IPS-15b (cell line): ENCODE data around the gene PLOD3.
A peak's percentile ranks its signal among the peaks of the same experiment; 100 is the strongest.

Experiments
- H3K27me3 ChIP-seq: one replicate; pipeline ENCODE4 v1.6.1; 2013; ENCODE audit warnings: low read length; ENCODE audit not compliant: control insufficient read depth, insufficient read depth
- H3K36me3 ChIP-seq: one replicate; pipeline ENCODE4 v1.6.1; 2013; ENCODE audit warnings: low read length; ENCODE audit not compliant: control insufficient read depth, insufficient read depth
- H3K4me1 ChIP-seq: one replicate; pipeline ENCODE4 v1.6.1; 2013; ENCODE audit warnings: mild to moderate bottlenecking, low read length; ENCODE audit not compliant: control insufficient read depth, insufficient read depth
- H3K4me3 ChIP-seq: one replicate; pipeline ENCODE4 v1.5.1; 2013; ENCODE audit warnings: low read depth, low read length
- H3K9ac ChIP-seq: one replicate; pipeline ENCODE4 v1.6.1; 2013; ENCODE audit warnings: low read depth, mild to moderate bottlenecking, low read length
- H3K9me3 ChIP-seq: one replicate; pipeline ENCODE4 v1.6.1; 2013; ENCODE audit warnings: mild to moderate bottlenecking, low read length; ENCODE audit not compliant: control insufficient read depth, insufficient read depth

Gene PLOD3

DNA sequence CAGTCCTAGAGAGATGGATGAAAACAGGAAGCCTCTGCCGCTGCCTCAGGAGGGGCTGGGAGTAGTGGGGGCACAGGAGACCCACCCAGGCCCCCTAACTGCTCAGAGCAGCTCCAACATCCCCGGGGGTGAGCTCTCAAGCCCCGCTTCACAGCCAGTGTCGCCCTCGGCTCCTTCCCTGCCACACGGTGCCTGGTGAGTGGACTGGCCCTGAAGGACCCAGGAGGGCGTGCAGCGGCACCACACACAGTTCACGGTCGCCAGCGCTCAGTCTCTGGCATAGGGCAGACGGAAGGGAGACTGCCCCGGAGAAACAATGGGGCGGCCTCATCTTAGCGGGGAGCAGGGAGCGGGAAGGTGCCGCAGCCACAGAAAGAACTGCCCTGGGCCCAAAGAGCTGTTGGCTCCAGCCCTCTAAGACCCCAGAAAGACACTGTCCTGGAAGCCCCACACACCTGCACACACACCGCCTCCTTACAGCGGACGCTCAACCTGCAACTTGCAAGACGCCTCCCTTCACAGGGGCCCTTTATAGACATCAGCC, 19.0 kb upstream of the PLOD3 start:
- Histone ChIP-seq H3K4me3 (no peak overlapping the region), H3K4me1 (peaks cover 11% of the 10 kb centered on the region), H3K27me3 (no peaks in the 10 kb centered on the region), H3K36me3 (peaks cover 10% of the 10 kb centered on the region), H3K9me3 (no peaks in the 10 kb centered on the region), H3K9ac (no peak overlapping the region)

- Histone ChIP-seq H3K9me3 (no peaks in the 10 kb centered on the region), H3K4me3 (no peak overlapping the region), H3K4me1 (peaks cover 11% of the 10 kb centered on the region), H3K27me3 (no peaks in the 10 kb centered on the region), H3K9ac (no peak overlapping the region), H3K36me3 (peaks cover 8% of the 10 kb centered on the region)
Measured at GRCh38 chr7:101235522-101235921, 18.1 kb upstream of the PLOD3 start.

DNA sequence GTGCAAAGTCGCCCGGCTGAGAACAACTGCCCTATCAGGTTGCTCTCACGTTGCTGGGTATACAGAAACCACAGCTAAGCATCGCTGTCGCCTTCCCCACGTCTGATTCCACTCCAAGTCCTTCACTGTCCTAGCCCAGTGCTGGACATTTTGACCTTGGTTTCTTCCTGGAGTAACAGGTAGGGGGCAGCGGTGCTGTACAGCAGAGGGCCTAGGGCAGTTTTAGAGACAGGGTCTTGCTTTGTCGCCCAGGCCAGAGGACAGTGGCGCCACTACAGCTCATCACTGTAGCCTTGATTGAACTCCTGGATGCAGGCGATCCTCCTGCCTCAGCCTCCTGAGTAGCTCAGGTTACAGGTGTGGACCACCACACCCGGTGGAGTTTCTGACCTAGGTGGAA, 17.7 kb upstream of the PLOD3 start:
- peaks cover 8% of the 10 kb centered on the region for H3K36me3 ChIP-seq
- no peak overlapping the region for H3K4me3 ChIP-seq
- H3K4me1 ChIP-seq = peaks cover 11% of the 10 kb centered on the region
- H3K9ac ChIP-seq = no peak overlapping the region
- no peaks in the 10 kb centered on the region for H3K27me3 ChIP-seq
- H3K9me3 ChIP-seq = no peaks in the 10 kb centered on the region

DNA sequence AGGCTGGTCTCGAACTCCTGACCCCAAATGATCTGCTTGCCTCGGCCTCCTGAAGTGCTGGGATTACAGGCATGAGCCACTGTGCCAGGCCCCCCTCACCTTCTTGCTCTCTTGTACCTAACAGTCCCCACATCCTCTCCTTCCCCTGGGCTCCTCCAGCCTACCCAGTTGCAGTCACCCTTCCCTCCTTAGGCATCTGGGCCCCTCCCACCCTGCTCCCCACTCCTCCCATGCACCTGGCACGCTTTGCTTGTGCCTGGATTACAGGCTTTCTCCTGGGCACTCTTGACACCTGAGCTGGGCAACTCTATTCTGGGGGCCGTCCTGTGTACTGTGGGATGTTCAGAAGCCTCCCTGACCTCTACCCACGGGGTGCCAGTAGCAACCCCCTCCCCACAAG, 17.3 kb upstream of the PLOD3 start:
- H3K9ac ChIP-seq = no peak overlapping the region
- peaks cover 5% of the 10 kb centered on the region for H3K36me3 ChIP-seq
- H3K4me3 ChIP-seq = no peak overlapping the region
- H3K4me1 ChIP-seq = peaks cover 11% of the 10 kb centered on the region
- H3K27me3 ChIP-seq = no peaks in the 10 kb centered on the region
- no peaks in the 10 kb centered on the region for H3K9me3 ChIP-seq

DNA sequence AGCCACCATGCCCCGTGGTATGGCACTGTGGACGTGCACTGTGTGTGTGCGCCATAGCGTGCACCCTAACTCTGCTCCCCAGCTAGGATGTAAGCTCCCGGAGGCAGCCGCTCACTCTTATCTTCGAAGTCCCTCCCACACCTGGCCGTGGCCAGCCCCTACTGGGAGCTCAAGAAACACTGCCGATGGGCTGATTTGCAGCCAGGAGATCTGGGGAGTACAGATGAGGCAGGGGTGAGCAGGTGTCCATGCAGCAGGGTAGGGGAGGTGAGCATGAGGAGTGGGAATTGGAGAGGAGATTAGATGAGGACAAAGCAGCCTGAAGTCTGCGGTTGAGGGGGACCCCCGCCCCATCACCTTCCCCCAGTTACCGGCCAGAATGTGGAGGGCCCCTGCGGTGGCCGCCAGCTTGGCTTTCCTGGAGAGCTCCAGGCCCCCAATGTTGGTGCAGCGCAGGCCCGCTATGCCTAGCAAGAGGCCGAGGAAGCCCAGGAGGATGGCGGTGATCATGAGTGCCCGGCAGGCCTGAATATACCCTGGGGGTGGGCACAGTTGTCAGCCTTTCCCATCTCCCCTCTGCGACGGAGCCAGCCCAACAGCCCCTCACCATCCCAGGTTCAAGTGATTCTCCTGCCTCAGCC, 16.6 kb upstream of the PLOD3 start:
- Histone ChIP-seq H3K27me3 (no peaks in the 10 kb centered on the region), H3K4me3 (no peak overlapping the region), H3K9me3 (no peaks in the 10 kb centered on the region), H3K36me3 (peaks cover 2% of the 10 kb centered on the region), H3K9ac (no peak overlapping the region), H3K4me1 (peaks cover 11% of the 10 kb centered on the region)

- peak overlapping the region; percentile 65 for H3K9ac ChIP-seq
- H3K4me3 ChIP-seq = peak overlapping the region; percentile 62
- H3K4me1 ChIP-seq = peaks cover 11% of the 10 kb centered on the region
- no peaks in the 10 kb centered on the region for H3K9me3 ChIP-seq
- H3K27me3 ChIP-seq = no peaks in the 10 kb centered on the region
- peaks cover 5% of the 10 kb centered on the region for H3K36me3 ChIP-seq
Measured at GRCh38 chr7:101232141-101232850, 14.9 kb upstream of the PLOD3 start.

DNA sequence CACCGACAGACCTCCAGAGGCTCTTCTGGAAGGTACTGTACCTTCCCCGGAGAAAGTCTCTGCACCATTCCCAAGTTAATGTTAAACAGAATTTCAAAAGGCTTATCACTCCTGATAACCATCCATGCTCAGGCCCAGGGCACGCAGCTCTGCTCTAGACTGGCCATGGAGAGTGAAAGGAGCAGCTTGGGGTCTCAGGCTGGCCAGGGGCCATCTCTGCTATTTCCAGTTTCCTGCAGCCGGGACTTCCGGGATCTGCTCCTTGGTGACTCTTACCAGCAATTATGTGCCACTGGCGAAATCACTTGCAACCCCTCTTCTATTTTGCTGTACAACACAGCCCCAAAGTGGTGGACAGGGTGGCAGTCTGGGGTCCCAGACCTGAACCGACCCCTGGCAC, 14.3 kb upstream of the PLOD3 start:
- peaks cover 5% of the 10 kb centered on the region for H3K36me3 ChIP-seq
- peaks cover 11% of the 10 kb centered on the region for H3K4me1 ChIP-seq
- H3K9ac ChIP-seq = peak overlapping the region; percentile 65
- no peaks in the 10 kb centered on the region for H3K9me3 ChIP-seq
- peak overlapping the region; percentile 62 for H3K4me3 ChIP-seq
- H3K27me3 ChIP-seq = no peaks in the 10 kb centered on the region

DNA sequence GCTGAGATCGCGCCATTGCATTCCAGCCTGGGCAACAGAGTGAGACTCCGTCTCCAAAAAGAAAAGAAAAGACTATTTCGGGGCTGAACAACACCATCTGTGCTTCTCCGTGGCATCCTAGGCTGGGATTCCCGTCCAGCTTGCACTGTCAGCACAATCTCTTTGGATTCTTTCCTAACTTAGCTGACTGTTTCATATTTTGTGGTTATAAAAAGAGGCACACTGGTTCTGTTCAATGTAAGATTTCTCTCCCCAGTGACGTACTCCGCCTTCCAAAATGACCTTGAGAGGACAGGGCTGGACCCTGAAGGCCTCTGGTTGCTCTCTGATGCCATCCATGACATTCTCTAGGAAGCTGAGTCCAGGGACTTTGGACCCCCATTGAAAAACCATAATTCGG, 9.3 kb upstream of the PLOD3 start:
- no peak overlapping the region for H3K9ac ChIP-seq
- peaks cover 16% of the 10 kb centered on the region for H3K36me3 ChIP-seq
- H3K27me3 ChIP-seq = no peaks in the 10 kb centered on the region
- peaks cover 4% of the 10 kb centered on the region for H3K4me1 ChIP-seq
- no peak overlapping the region for H3K4me3 ChIP-seq
- no peaks in the 10 kb centered on the region for H3K9me3 ChIP-seq

- H3K9ac ChIP-seq = no peak overlapping the region
- peaks cover 16% of the 10 kb centered on the region for H3K36me3 ChIP-seq
- H3K27me3 ChIP-seq = no peaks in the 10 kb centered on the region
- H3K4me1 ChIP-seq = no peaks in the 10 kb centered on the region
- no peaks in the 10 kb centered on the region for H3K9me3 ChIP-seq
- no peak overlapping the region for H3K4me3 ChIP-seq
Measured at GRCh38 chr7:101225650-101226049, 8.3 kb upstream of the PLOD3 start.

- Histone ChIP-seq H3K27me3 (no peaks in the 10 kb centered on the region), H3K36me3 (peaks cover 16% of the 10 kb centered on the region), H3K9ac (no peak overlapping the region), H3K4me1 (no peaks in the 10 kb centered on the region), H3K4me3 (no peak overlapping the region), H3K9me3 (no peaks in the 10 kb centered on the region)
Measured at GRCh38 chr7:101223528-101223927, 6.1 kb upstream of the PLOD3 start.

DNA sequence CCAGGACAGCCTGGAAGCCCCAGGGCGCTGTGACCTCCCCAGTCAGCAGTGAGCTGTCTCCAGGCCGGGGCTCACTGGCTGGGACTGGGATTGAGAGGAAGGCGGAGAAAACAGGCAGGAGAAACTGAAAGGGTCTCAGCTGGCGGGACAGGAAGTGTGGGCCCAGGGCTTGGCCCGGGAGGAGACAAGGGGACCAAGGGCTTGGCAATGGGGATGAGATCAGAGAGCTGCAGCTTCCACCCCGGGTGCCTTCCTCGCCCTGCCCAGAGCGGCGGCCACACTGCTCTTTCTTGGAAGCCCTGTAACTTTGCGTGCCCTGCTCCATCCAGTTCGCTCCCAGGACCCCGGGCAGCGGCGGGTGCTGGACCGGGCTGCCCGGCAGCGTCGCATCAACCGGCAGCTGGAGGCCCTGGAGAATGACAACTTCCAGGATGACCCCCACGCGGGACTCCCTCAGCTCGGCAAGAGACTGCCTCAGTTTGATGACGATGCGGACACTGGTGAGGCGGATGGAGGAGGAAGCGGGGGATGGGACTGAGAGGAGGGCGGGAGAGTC, 5.0 kb upstream of the PLOD3 start:
- Histone ChIP-seq H3K9me3 (no peaks in the 10 kb centered on the region), H3K9ac (no peak overlapping the region), H3K4me1 (no peaks in the 10 kb centered on the region), H3K36me3 (peaks cover 13% of the 10 kb centered on the region), H3K4me3 (no peak overlapping the region), H3K27me3 (no peaks in the 10 kb centered on the region)

GRCh38 chr7:101220295-101220694, 2.9 kb upstream of the PLOD3 start:
- H3K36me3 ChIP-seq = peaks cover 13% of the 10 kb centered on the region
- no peaks in the 10 kb centered on the region for H3K27me3 ChIP-seq
- no peak overlapping the region for H3K9ac ChIP-seq
- no peak overlapping the region for H3K4me3 ChIP-seq
- no peaks in the 10 kb centered on the region for H3K4me1 ChIP-seq
- no peaks in the 10 kb centered on the region for H3K9me3 ChIP-seq
